ENCODE data around the gene OR2V1.
A peak's percentile ranks its signal among the peaks of the same experiment; 100 is the strongest.
"Not testable (repeated sequence)": the region's sequence is repeated elsewhere in the genome, so short reads cannot be mapped to it uniquely, and the experiment has no call there.

The OR2V1 gene

DNA sequence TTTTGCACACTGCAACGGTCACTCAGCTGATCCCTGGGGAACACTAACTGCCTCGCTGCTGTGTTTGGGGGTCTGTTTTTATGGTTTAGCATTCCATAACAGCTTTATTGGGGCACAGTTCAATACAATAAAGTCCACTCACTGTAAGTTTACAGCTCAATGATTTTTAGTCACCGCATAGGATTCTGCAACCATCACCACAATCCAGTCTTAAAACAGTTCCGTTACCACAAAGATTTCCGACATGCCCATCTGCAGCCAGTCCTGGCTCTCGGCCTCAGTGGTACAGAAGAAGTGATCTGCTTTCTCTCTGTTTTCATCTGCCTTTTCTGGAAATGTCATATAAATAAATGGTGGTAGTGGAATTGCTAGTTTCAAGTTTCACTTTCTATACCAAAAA, 40.0 kb upstream of the OR2V1 start:
- no peaks in the 10 kb centered on the region for H3K79me2 ChIP-seq (ENCODE audit: control insufficient read depth, low read length)
- no peak overlapping the region for H3K4me3 ChIP-seq (ENCODE audit: low read length)
- H3K4me2 ChIP-seq (ENCODE audit: low read length): no peak overlapping the region
- no peak overlapping the region for H3K27ac ChIP-seq (ENCODE audit: low read depth, low read length)
- H4K20me1 ChIP-seq (ENCODE audit: control insufficient read depth, insufficient read depth, low read depth, low read length): no peaks in the 10 kb centered on the region
- H3F3A ChIP-seq (ENCODE audit: control insufficient read depth, insufficient read depth): peaks cover 26% of the 10 kb centered on the region
- H3K4me1 ChIP-seq (ENCODE audit: control insufficient read depth, low read length): peaks cover 72% of the 10 kb centered on the region
- no peaks in the 10 kb centered on the region for H3K36me3 ChIP-seq (ENCODE audit: control insufficient read depth, low read length)
- TF ChIP-seq, protein P1, sequence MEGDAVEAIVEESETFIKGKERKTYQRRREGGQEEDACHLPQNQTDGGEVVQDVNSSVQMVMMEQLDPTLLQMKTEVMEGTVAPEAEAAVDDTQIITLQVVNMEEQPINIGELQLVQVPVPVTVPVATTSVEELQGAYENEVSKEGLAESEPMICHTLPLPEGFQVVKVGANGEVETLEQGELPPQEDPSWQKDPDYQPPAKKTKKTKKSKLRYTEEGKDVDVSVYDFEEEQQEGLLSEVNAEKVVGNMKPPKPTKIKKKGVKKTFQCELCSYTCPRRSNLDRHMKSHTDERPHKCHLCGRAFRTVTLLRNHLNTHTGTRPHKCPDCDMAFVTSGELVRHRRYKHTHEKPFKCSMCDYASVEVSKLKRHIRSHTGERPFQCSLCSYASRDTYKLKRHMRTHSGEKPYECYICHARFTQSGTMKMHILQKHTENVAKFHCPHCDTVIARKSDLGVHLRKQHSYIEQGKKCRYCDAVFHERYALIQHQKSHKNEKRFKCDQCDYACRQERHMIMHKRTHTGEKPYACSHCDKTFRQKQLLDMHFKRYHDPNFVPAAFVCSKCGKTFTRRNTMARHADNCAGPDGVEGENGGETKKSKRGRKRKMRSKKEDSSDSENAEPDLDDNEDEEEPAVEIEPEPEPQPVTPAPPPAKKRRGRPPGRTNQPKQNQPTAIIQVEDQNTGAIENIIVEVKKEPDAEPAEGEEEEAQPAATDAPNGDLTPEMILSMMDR (IDR thresholded peaks at IDR 0.05; ENCODE audit: low read depth, low read length, poor library complexity, severe bottlenecking): no peak
- TF ChIP-seq EZH2phosphoT487 (IDR thresholded peaks at IDR 0.05; ENCODE audit: borderline replicate concordance, low read length): no peak
- no peaks in the 10 kb centered on the region for H3K9me2 ChIP-seq (replicated peaks; ENCODE audit: control insufficient read depth, low read length)
- no peaks in the 10 kb centered on the region for H3K9me3 ChIP-seq (ENCODE audit: control insufficient read depth, insufficient read depth, low read length)
- H3K27me3 ChIP-seq (ENCODE audit: control insufficient read depth, low read length): no peaks in the 10 kb centered on the region

DNA sequence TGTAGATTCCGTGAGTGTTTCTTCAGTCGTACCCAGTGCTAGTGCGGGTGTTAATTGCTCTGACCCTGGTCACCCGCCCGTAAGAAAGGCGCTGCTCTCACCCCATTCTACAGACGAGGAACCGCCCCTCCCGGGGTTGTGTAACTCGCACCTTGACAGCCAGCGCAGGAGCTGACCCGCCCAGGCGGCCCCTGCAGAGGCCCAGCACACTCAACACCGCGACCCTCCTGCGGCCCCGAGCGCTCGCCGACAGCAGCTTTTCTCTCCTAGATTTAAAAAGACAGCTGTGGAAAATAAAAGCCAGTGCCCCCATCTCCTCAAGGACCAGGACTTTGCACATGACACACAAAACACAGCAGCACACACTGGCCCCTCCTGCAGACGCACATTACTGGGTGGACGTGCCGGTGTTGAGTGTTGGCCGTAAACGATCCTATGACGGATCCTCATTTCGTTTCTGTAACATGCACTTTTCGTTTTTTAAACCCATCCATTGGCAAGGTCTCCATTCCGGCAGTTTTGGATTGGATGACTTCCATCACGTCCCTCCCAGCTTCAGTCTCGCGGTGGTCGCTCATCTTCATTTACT, 39.4 kb upstream of the OR2V1 start:
- Histone ChIP-seq H3F3A (ENCODE audit: control insufficient read depth, insufficient read depth) (peaks cover 27% of the 10 kb centered on the region), H3K27me3 (ENCODE audit: control insufficient read depth, low read length) (no peaks in the 10 kb centered on the region), H3K79me2 (ENCODE audit: control insufficient read depth, low read length) (no peaks in the 10 kb centered on the region), H4K20me1 (ENCODE audit: control insufficient read depth, insufficient read depth, low read depth, low read length) (no peaks in the 10 kb centered on the region), H3K9me3 (ENCODE audit: control insufficient read depth, insufficient read depth, low read length) (no peaks in the 10 kb centered on the region), H3K9me2 (replicated peaks; ENCODE audit: control insufficient read depth, low read length) (no peaks in the 10 kb centered on the region), H3K4me1 (ENCODE audit: control insufficient read depth, low read length) (peaks cover 78% of the 10 kb centered on the region), H3K36me3 (ENCODE audit: control insufficient read depth, low read length) (no peaks in the 10 kb centered on the region), H3K4me3 (ENCODE audit: low read length) (peak overlapping the region; percentile 47), H3K27ac (ENCODE audit: low read depth, low read length) (no peak overlapping the region), H3K4me2 (ENCODE audit: low read length) (peak overlapping the region; percentile 76)
- TF ChIP-seq, protein P1 (IDR thresholded peaks at IDR 0.05; ENCODE audit: low read depth, low read length, poor library complexity, severe bottlenecking): no peak
- no peak for TF ChIP-seq EZH2phosphoT487 (IDR thresholded peaks at IDR 0.05; ENCODE audit: borderline replicate concordance, low read length)

DNA sequence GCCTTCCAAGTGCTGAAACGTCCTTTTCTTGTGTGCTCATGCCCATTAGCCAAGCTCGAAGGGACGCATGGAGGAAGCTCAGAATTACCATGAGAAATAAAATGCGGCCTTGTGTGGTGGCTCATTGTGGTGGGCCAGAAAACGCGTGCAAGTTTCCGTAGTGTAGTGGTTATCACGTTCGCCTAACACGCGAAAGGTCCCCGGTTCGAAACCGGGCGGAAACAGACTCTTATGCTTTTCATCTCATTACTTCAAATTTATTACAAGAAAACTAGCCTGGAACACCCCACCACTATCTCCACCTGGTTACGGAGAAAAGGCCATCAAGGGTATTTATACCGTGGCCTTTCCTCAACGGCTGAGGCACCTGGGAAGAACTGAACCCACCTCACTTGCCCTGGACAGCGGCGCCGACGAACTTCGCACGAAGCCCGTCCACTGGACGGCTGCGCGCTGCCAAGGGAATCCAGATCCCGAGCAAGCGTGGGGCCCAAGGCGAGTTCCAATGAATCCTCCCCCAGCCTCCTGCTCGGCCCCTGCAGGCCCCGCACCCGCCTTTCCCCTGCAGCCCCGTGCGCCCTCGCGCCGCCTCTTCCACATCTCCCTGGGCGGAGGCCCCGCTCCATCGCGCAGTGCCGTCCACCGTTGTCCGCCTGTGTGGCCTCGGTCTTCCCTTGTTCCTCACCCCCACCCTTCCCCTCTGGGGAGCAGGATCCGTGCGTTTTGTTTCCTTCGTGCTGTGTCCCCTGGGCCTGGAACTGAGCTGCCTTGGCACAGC, 38.7 kb upstream of the OR2V1 start:
- not testable (repeated sequence) for H4K20me1 ChIP-seq (ENCODE audit: control insufficient read depth, insufficient read depth, low read depth, low read length); H3K9me3 ChIP-seq (ENCODE audit: control insufficient read depth, insufficient read depth, low read length); H3K27ac ChIP-seq (ENCODE audit: low read depth, low read length); H3K79me2 ChIP-seq (ENCODE audit: control insufficient read depth, low read length); H3K27me3 ChIP-seq (ENCODE audit: control insufficient read depth, low read length); H3K9me2 ChIP-seq (replicated peaks; ENCODE audit: control insufficient read depth, low read length); H3K36me3 ChIP-seq (ENCODE audit: control insufficient read depth, low read length)
- peaks cover 27% of the 10 kb centered on the region for H3F3A ChIP-seq (ENCODE audit: control insufficient read depth, insufficient read depth)
- peaks cover 80% of the 10 kb centered on the region for H3K4me1 ChIP-seq (ENCODE audit: control insufficient read depth, low read length)
- H3K4me3 ChIP-seq (ENCODE audit: low read length): peak overlapping the region; percentile 62
- peak overlapping the region; percentile 76 for H3K4me2 ChIP-seq (ENCODE audit: low read length)

DNA sequence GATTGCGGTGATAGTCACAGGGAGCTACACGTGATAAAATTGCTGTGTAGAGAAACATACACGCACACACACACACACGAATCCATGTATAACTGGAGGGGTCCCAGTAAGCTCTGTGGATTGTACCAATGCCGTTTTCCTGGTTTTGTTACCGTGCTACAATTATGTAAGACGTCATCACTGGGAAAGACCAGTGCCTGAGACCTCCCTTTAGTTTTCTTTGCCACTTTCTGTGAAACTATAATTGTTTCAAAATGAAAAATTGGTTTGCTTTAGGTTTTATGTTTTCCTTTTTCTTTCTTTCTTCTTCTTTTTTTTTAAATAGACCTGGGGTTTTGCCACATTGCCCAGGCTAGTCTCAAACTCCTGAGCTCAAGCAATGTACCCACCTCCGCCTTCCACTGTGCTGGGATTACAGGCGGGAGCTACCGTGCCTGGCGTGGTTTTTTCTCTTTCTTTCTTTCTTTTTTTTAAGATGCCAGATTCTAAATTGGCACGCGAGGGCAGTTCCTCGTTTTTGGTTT, 37.7 kb upstream of the OR2V1 start:
- H3K9me3 ChIP-seq (ENCODE audit: control insufficient read depth, insufficient read depth, low read length): no peaks in the 10 kb centered on the region
- TF ChIP-seq EZH2phosphoT487 (IDR thresholded peaks at IDR 0.05; ENCODE audit: borderline replicate concordance, low read length): no peak
- TF ChIP-seq, protein P1 (IDR thresholded peaks at IDR 0.05; ENCODE audit: low read depth, low read length, poor library complexity, severe bottlenecking): no peak

More for the DNA sequence above, 37.7 kb upstream of the OR2V1 start:
- H3F3A ChIP-seq (ENCODE audit: control insufficient read depth, insufficient read depth): peaks cover 27% of the 10 kb centered on the region
- H3K4me1 ChIP-seq (ENCODE audit: control insufficient read depth, low read length): peaks cover 80% of the 10 kb centered on the region
- no peaks in the 10 kb centered on the region for H3K27me3 ChIP-seq (ENCODE audit: control insufficient read depth, low read length)
- H3K9me2 ChIP-seq (replicated peaks; ENCODE audit: control insufficient read depth, low read length): no peaks in the 10 kb centered on the region
- H3K36me3 ChIP-seq (ENCODE audit: control insufficient read depth, low read length): no peaks in the 10 kb centered on the region
- no peaks in the 10 kb centered on the region for H4K20me1 ChIP-seq (ENCODE audit: control insufficient read depth, insufficient read depth, low read depth, low read length)
- H3K79me2 ChIP-seq (ENCODE audit: control insufficient read depth, low read length): no peaks in the 10 kb centered on the region
- H3K27ac ChIP-seq (ENCODE audit: low read depth, low read length): 0 out of 2 replicates have a peak overlapping the region, but pooled peaks have one; percentile 80
- H3K4me3 ChIP-seq (ENCODE audit: low read length): peak overlapping the region; percentile 62
- peak overlapping the region; percentile 76 for H3K4me2 ChIP-seq (ENCODE audit: low read length)

Measured in DOHH2 (cell line).